K562 (cell line): ENCODE results near the gene DDHD1. TPM values are rescaled to one million over a fixed set of nuclear protein-coding genes. Genes with fewer than 3 reads are reported as not detected.

Source experiments
- CHD2 ChIP-seq: IDR thresholded peaks from 2 replicates; pipeline ENCODE4 v1.6.1; 2011; ENCODE audit warnings: low read depth, low read length
- COPS2 ChIP-seq: fragments of 450-650 bp; conservative IDR thresholded peaks from 2 replicates; pipeline ENCODE4 v1.6.1; 2016; ENCODE audit warnings: mild to moderate bottlenecking, moderate library complexity
- CXXC5 ChIP-seq: fragments of 250-450 bp; sonication (Bioruptor Pico); IDR thresholded peaks from 2 replicates; pipeline ENCODE4 v1.8.0; 2022; ENCODE audit warnings: inconsistent platforms, mild to moderate bottlenecking, moderate library complexity
- GABPB2 ChIP-seq: fragments of 250-450 bp; sonication (Bioruptor Pico); conservative IDR thresholded peaks from 2 replicates; pipeline ENCODE4 v1.5.1; 2021; ENCODE audit warnings: mild to moderate bottlenecking
- MYBL2 ChIP-seq, 2 experiments: fragments of 450-650 bp in 1 of 2; sonication (generic) in 1 of 2; formaldehyde crosslinking in 1 of 2; IDR thresholded peaks; 2 replicates each; pipeline versions ENCODE4 v1.6.1 to v1.8.1; 2017 to 2022; ENCODE audit warnings: borderline replicate concordance in 1 of 2, inconsistent platforms in 1 of 2, low read depth in 1 of 2, mild to moderate bottlenecking in 1 of 2, missing genetic modification reagents in 1 of 2, moderate library complexity in 1 of 2
- polyA plus RNA-seq, 8 experiments: library from polyadenylated mRNA; depleted of rRNA in 4 of 8; stranded (reverse) in 5 of 8; unstranded in 3 of 8; fragments of >200 nt; fragmentation: Nextera tagmentation in 2 of 8; fragmentation: Illumina TruSeq in 1 of 8; extraction: Ambion mirVana in 2 of 8; extraction: Trizol in 1 of 8; gene quantifications; 2 replicates each; pipeline versions ENCODE4 v1.2.1 to v1.2.3, GENCODE V29; 2011 to 2014; ENCODE audit warnings: inconsistent platforms in 1 of 8, missing spikeins in 1 of 8
- total RNA-seq, 7 experiments: library from RNA; depleted of rRNA in 6 of 7; stranded (reverse); fragments of >200 nt in 6 of 7; fragmentation: Illumina TruSeq in 2 of 7; extraction: Trizol in 2 of 7; gene quantifications; 2 replicates each; pipeline versions ENCODE4 v1.2.1 to v1.2.3, GENCODE V29; 2011 to 2021; ENCODE audit warnings: low replicate concordance in 1 of 7
- TF ChIP-seq, protein P1 (sequence below): IDR thresholded peaks from 3 replicates; pipeline ENCODE4 v1.6.1; 2011; ENCODE audit warnings: borderline replicate concordance, mild to moderate bottlenecking, moderate library complexity; ENCODE audit not compliant: insufficient read length; ENCODE audit errors: extremely low read depth
- TF ChIP-seq, protein P2 (sequence below), 2 experiments: fragments of 450-650 bp in 1 of 2; sonication (generic) in 1 of 2; formaldehyde crosslinking; conservative IDR thresholded peaks; 2 replicates each; pipeline versions ENCODE4 v1.4.0 to v1.8.1; 2020 to 2022; ENCODE audit warnings: mild to moderate bottlenecking in 1 of 2, missing genetic modification reagents in 1 of 2
- TF ChIP-seq, protein P3 (sequence below): sonication (generic); formaldehyde crosslinking; IDR thresholded peaks from 2 replicates; pipeline ENCODE4 v1.8.1; 2023; ENCODE audit warnings: mild to moderate bottlenecking, missing genetic modification reagents

Gene DDHD1
- total and polyA plus RNA-seq, 9 of the 15 experiments (the other 6 are each of a cell fraction or from before 2014, with no cell fraction given) = 1.2 to 12.3 (median 5.0) TPM

DNA sequence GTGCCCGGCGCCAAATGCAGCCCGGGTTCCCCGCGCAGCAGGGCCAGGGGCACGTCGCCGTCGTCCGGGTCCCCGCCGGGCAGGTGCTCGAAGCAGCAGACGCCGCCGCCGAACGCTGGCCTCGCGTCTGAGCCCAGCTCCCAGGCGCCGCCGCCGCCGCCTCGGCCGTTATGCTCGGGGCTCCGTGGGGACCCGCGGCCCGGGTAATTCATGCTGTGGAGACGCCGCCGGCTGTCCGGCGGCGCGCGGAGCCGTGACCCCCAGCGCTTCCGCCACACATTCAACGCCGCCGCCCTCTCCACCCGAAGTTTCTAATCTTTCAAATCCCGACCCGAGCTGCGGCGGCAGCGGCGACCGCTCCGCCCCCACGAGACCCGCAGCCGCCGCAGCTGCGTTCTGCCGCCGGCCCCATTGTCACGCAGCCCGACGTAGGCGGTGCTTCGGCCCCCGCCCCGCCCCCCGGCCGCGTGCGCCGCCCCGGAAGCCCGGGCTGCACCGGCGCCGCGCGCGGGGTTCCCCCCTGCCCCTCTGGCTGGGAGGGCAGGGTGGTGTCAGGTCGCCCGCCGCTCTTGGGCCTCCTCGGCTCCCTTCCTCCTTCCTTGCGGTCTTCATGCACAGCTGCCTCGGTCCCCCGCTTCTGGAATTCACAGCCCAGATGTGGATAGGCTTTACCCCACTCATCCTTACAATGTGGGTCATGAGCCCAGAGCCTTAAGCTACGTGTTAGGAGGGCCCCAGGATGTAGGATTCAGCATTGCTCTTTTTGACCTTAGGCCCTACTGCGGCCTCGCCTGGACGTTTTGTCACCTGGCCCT, at the start of gene DDHD1 (continued):
- TF ChIP-seq, protein P1, sequence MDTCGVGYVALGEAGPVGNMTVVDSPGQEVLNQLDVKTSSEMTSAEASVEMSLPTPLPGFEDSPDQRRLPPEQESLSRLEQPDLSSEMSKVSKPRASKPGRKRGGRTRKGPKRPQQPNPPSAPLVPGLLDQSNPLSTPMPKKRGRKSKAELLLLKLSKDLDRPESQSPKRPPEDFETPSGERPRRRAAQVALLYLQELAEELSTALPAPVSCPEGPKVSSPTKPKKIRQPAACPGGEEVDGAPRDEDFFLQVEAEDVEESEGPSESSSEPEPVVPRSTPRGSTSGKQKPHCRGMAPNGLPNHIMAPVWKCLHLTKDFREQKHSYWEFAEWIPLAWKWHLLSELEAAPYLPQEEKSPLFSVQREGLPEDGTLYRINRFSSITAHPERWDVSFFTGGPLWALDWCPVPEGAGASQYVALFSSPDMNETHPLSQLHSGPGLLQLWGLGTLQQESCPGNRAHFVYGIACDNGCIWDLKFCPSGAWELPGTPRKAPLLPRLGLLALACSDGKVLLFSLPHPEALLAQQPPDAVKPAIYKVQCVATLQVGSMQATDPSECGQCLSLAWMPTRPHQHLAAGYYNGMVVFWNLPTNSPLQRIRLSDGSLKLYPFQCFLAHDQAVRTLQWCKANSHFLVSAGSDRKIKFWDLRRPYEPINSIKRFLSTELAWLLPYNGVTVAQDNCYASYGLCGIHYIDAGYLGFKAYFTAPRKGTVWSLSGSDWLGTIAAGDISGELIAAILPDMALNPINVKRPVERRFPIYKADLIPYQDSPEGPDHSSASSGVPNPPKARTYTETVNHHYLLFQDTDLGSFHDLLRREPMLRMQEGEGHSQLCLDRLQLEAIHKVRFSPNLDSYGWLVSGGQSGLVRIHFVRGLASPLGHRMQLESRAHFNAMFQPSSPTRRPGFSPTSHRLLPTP = no peak
- peak; percentile 96 for TF ChIP-seq CXXC5 (CRISPR knock-in tag)
- no peak for TF ChIP-seq CHD2
- no peak for TF ChIP-seq COPS2
- TF ChIP-seq MYBL2 (IDR thresholded peaks at IDR 0.05; ENCODE audit: low read depth) = no peak
- no peak for TF ChIP-seq MYBL2 (CRISPR knock-in tag; IDR thresholded peaks at IDR 0.05; ENCODE audit: borderline replicate concordance)
- TF ChIP-seq, protein P2, sequence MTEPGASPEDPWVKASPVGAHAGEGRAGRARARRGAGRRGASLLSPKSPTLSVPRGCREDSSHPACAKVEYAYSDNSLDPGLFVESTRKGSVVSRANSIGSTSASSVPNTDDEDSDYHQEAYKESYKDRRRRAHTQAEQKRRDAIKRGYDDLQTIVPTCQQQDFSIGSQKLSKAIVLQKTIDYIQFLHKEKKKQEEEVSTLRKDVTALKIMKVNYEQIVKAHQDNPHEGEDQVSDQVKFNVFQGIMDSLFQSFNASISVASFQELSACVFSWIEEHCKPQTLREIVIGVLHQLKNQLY (CRISPR knock-in tag; conservative IDR thresholded peaks at IDR 0.05) = no peak
- no peak for TF ChIP-seq GABPB2
- TF ChIP-seq, protein P3, sequence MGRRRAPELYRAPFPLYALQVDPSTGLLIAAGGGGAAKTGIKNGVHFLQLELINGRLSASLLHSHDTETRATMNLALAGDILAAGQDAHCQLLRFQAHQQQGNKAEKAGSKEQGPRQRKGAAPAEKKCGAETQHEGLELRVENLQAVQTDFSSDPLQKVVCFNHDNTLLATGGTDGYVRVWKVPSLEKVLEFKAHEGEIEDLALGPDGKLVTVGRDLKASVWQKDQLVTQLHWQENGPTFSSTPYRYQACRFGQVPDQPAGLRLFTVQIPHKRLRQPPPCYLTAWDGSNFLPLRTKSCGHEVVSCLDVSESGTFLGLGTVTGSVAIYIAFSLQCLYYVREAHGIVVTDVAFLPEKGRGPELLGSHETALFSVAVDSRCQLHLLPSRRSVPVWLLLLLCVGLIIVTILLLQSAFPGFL (CRISPR knock-in tag) = no peak
- TF ChIP-seq, all 486 proteins: peak for 50
